IMR-90 (cell line): ENCODE data around the gene CD151. TPM values are rescaled to one million over a fixed set of nuclear protein-coding genes. Genes with fewer than 3 reads are reported as not detected.

Experiments used
- CEBPB ChIP-seq: IDR thresholded peaks from 2 replicates; pipeline ENCODE4 v1.6.1; 2012; ENCODE audit warnings: low read depth, low read length, improper control_type of control experiment
- CHD1 ChIP-seq: IDR thresholded peaks from 2 replicates; pipeline ENCODE4 v1.6.1; 2012; ENCODE audit warnings: low read depth, low read length, improper control_type of control experiment
- FOS ChIP-seq: fragments of 150-350 bp; IDR thresholded peaks from 2 replicates; pipeline ENCODE4 v1.6.1; 2016; ENCODE audit warnings: low read depth, low read length
- MAFK ChIP-seq: IDR thresholded peaks from 2 replicates; pipeline ENCODE4 v1.6.1; 2012; ENCODE audit warnings: low read depth, low read length, improper control_type of control experiment
- MAZ ChIP-seq: IDR thresholded peaks from 2 replicates; pipeline ENCODE4 v1.6.1; 2012; ENCODE audit warnings: low read depth, mild to moderate bottlenecking, low read length, improper control_type of control experiment, moderate library complexity, borderline replicate concordance
- RFX5 ChIP-seq: IDR thresholded peaks from 2 replicates; pipeline ENCODE4 v1.8.0; 2012; ENCODE audit warnings: low read depth, mild to moderate bottlenecking, low read length, moderate library complexity
- polyA plus RNA-seq, 3 experiments: library from polyadenylated mRNA; depleted of rRNA; stranded (reverse); fragments of >200 nt; gene quantifications; 2 replicates each; pipeline ENCODE4 v1.2.3, GENCODE V29; 2012; ENCODE audit warnings: low replicate concordance in 1 of 3
- total RNA-seq: library from RNA; depleted of rRNA; stranded (reverse); fragments of >200 nt; gene quantifications from 2 replicates; pipeline ENCODE4 v1.2.3, GENCODE V29; 2012

Gene CD151
- total and polyA plus RNA-seq, 2 of the 4 experiments (the other 2 are of a cell fraction) = 1,150 to 1,267 TPM

DNA sequence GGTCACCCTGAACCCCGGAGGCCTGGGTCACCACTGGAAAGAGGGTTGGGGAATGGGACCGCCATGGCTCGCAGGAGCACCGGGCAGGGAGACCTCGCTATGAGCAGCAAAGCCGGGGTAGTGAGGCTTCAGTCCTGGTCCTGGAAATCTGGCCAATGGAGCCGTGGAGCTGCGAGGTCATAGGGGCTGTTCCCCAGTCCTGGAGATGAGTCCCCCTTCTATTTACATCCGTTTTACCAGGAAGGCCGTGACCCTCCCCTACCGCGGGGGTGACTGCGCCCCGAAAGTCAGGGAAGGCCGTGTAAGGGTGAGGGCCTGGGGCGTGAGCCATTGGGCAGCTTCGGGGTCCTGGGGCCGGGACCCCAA lies 28.2 kb upstream of the CD151 start (continued):
- TF ChIP-seq FOS (no peak), RFX5 (no peak), MAZ (no peak), CHD1 (no peak), MAFK (no peak), CEBPB (no peak)
